Mesenchymal stem cell (in vitro differentiated cells and primary cell): ENCODE results near the gene DHRS4. TPM values are rescaled to one million over a fixed set of nuclear protein-coding genes. Genes with fewer than 3 reads are reported as not detected.

Experiments
- DNase-seq: peaks from one replicate; pipeline ENCODE4 v3.0.0-alpha.2; 2013
- H2AFZ ChIP-seq: one replicate; pipeline ENCODE4 v1.6.1; 2013; ENCODE audit warnings: low read depth, mild to moderate bottlenecking, control low read depth, inconsistent platforms, low read length, moderate library complexity
- H2AK5ac ChIP-seq: 2 replicates; pipeline ENCODE4 v1.6.1; 2013; ENCODE audit warnings: low read length, moderate library complexity, mild to moderate bottlenecking, inconsistent platforms; ENCODE audit not compliant: severe bottlenecking
- H2BK120ac ChIP-seq: one replicate; pipeline ENCODE4 v1.6.1; 2013; ENCODE audit warnings: low read depth, mild to moderate bottlenecking, inconsistent platforms, low read length, moderate library complexity
- H2BK12ac ChIP-seq, 2 experiments: one replicate each; pipeline ENCODE4 v1.6.1; 2013; ENCODE audit warnings: inconsistent platforms in 2 of 2, low read length in 2 of 2, mild to moderate bottlenecking in 2 of 2, moderate library complexity in 2 of 2, control low read depth in 1 of 2
- H2BK15ac ChIP-seq: one replicate; pipeline ENCODE4 v1.6.1; 2013; ENCODE audit warnings: mild to moderate bottlenecking, low read depth, inconsistent platforms; ENCODE audit not compliant: poor library complexity, severe bottlenecking
- H2BK5ac ChIP-seq: 2 replicates; pipeline ENCODE4 v1.6.1; 2013; ENCODE audit warnings: low read depth, mild to moderate bottlenecking, low read length, control low read depth, inconsistent platforms; ENCODE audit not compliant: poor library complexity, severe bottlenecking
- H3K14ac ChIP-seq, 2 experiments: one replicate each; pipeline ENCODE4 v1.6.1; 2013; ENCODE audit warnings: inconsistent platforms in 2 of 2, low read length in 2 of 2, control low read depth in 1 of 2, mild to moderate bottlenecking in 1 of 2, moderate library complexity in 1 of 2
- H3K18ac ChIP-seq, 2 experiments: one replicate each; pipeline ENCODE4 v1.6.1; 2013; ENCODE audit warnings: inconsistent platforms in 2 of 2, low read length in 2 of 2, control low read depth in 1 of 2, low read depth in 1 of 2, mild to moderate bottlenecking in 1 of 2
- H3K23ac ChIP-seq, 2 experiments: one replicate each; pipeline ENCODE4 v1.6.1; 2013; ENCODE audit warnings: inconsistent platforms in 2 of 2, low read length in 2 of 2, mild to moderate bottlenecking in 2 of 2, moderate library complexity in 2 of 2, control low read depth in 1 of 2
- H3K27ac ChIP-seq: 2 replicates; pipeline ENCODE4 v1.5.1; 2013; ENCODE audit warnings: mild to moderate bottlenecking, moderate library complexity, low read length, control low read depth, inconsistent platforms; ENCODE audit not compliant: poor library complexity, severe bottlenecking
- H3K27me3 ChIP-seq, 2 experiments: 2 replicates each; pipeline versions ENCODE4 v1.6.1 to v1.7.0; 2013; ENCODE audit warnings: low read length in 2 of 2, mild to moderate bottlenecking in 2 of 2, moderate library complexity in 2 of 2, control low read depth in 1 of 2, inconsistent platforms in 1 of 2; ENCODE audit not compliant: control insufficient read depth in 1 of 2, insufficient read depth in 1 of 2
- H3K36me3 ChIP-seq, 2 experiments: 2 replicates each; pipeline versions ENCODE4 v1.6.1 to v1.7.0; 2013; ENCODE audit warnings: low read length in 2 of 2, control low read depth in 1 of 2, inconsistent platforms in 1 of 2, low read depth in 1 of 2, mild to moderate bottlenecking in 1 of 2; ENCODE audit not compliant: insufficient read depth in 2 of 2, control insufficient read depth in 1 of 2
- H3K4ac ChIP-seq, 2 experiments: one replicate each; pipeline ENCODE4 v1.6.1; 2013; ENCODE audit warnings: inconsistent platforms in 2 of 2, low read length in 2 of 2, mild to moderate bottlenecking in 2 of 2, moderate library complexity in 2 of 2, control low read depth in 1 of 2, low read depth in 1 of 2
- H3K4me1 ChIP-seq: 2 replicates; pipeline ENCODE4 v1.6.1; 2013; ENCODE audit warnings: low read depth, low read length, control low read depth; ENCODE audit not compliant: control insufficient read depth, insufficient read depth
- H3K4me2 ChIP-seq: 2 replicates; pipeline ENCODE4 v1.6.1; 2013; ENCODE audit warnings: low read length, mild to moderate bottlenecking, inconsistent platforms; ENCODE audit not compliant: poor library complexity, severe bottlenecking
- H3K4me3 ChIP-seq, 2 experiments: 2 replicates each; pipeline versions ENCODE4 v1.5.1 to v1.7.0; 2013; ENCODE audit warnings: low read length in 2 of 2, mild to moderate bottlenecking in 2 of 2, control low read depth in 1 of 2, low read depth in 1 of 2; ENCODE audit not compliant: insufficient read depth in 1 of 2
- H3K79me1 ChIP-seq: replicated peaks from 2 replicates; pipeline ENCODE4 v1.6.1; 2013; ENCODE audit warnings: mild to moderate bottlenecking, control low read depth, low read length, inconsistent platforms; ENCODE audit not compliant: poor library complexity, severe bottlenecking
- H3K9ac ChIP-seq: 2 replicates; pipeline ENCODE4 v1.7.0; 2013; ENCODE audit warnings: mild to moderate bottlenecking, low read length, moderate library complexity
- H3K9me3 ChIP-seq: 2 replicates; pipeline ENCODE4 v1.7.0; 2013; ENCODE audit warnings: mild to moderate bottlenecking, low read length; ENCODE audit not compliant: control insufficient read depth
- H4K8ac ChIP-seq: one replicate; pipeline ENCODE4 v1.6.1; 2013; ENCODE audit warnings: inconsistent platforms, mild to moderate bottlenecking, low read length, moderate library complexity
- H4K91ac ChIP-seq: one replicate; pipeline ENCODE4 v1.6.1; 2013; ENCODE audit warnings: mild to moderate bottlenecking, low read length, inconsistent platforms
- WGBS: methylation state at CpG from one replicate; pipeline ENCODE4 v1.1.7; 2013; ENCODE audit warnings: mixed read lengths; 5-methylcytosine and 5-hydroxymethylcytosine counted together
- polyA plus RNA-seq, 2 experiments: library from polyadenylated mRNA; stranded (reverse); fragments of 200-250 nt; gene quantifications; one replicate each; pipeline ENCODE4 v1.2.3, GENCODE V29; 2013

Gene DHRS4
- polyA plus RNA-seq (2013, experiment 1 of 2), result 27.2 TPM
- 24.9 TPM for polyA plus RNA-seq (2013, experiment 2 of 2)

DNA sequence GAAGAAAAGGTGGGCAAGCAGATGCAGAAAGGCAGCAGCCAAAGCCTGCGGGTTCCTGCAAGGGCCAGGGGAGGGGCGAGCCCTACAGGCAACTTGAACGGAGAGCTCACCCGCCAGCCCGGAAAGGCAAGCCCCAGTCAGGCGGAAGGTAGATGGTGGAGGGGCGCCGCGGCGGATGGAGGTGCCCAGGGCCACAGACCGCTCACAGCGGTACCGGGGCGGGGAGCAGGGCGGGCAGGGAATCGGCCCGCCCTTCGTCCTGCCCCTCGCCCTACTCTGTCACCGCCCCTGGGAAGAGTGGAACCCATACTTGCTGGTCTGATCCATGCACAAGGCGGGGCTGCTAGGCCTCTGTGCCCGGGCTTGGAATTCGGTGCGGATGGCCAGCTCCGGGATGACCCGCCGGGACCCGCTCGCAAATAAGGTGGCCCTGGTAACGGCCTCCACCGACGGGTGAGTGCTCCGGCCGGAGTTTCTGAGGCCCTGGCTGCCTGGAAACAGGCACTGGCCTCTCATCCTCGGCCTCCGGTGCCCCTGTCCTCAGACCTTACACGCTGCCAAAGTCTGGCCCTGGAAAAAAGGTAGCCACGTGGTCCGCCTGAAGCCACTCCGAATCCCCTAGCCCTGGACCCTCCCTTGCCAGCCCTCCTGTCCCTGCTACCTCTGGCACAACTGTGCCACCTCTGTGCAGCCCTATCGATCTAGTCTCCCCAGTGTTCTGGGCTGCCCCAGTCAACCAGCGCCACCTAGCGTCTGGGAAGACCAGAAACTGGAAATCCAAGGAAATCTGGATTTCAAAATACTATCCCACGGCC, at the start of gene DHRS4:
DHRS4 (plus strand) TSS at position 307 of the 815 bp plus-strand sequence; CDS start at position 326, 19 bp downstream.
- 0% methylated on average over 43 of the region's 44 CpGs for WGBS
- Histone ChIP-seq H3K27me3 (no peaks in the 10 kb centered on the region), H2AK5ac (no peak within 1 kb of the TSS), H2BK15ac (peak within 1 kb of the TSS; percentile 6), H3K27ac (peak within 1 kb of the TSS; percentile 21), H3K4me3 (peak within 1 kb of the TSS; percentile 62 to 99), H3K9ac (peak within 1 kb of the TSS; percentile 97), H3K9me3 (no peaks in the 10 kb centered on the region), H4K8ac (peak within 1 kb of the TSS; percentile 95), H2AFZ (no peak within 1 kb of the TSS), H3K4ac (peak within 1 kb of the TSS; percentile 3 to 15), H3K14ac (peak within 1 kb of the TSS in 1 of 2 experiments; percentile 22), H3K79me1 (peaks cover 22% of the 10 kb centered on the region), H3K18ac (peak within 1 kb of the TSS; percentile 60 to 77), H3K4me1 (peaks cover 5% of the 10 kb centered on the region), H3K36me3 (peaks cover 2 to 20% of the 10 kb centered on the region in 2 experiments), H2BK12ac (no peak within 1 kb of the TSS), H3K23ac (no peak within 1 kb of the TSS), H2BK120ac (no peak within 1 kb of the TSS), H2BK5ac (no peak within 1 kb of the TSS), H4K91ac (peak within 1 kb of the TSS; percentile 85), H3K4me2 (peak within 1 kb of the TSS; percentile 73)
- peak; percentile 87 for DNase-seq

DNA sequence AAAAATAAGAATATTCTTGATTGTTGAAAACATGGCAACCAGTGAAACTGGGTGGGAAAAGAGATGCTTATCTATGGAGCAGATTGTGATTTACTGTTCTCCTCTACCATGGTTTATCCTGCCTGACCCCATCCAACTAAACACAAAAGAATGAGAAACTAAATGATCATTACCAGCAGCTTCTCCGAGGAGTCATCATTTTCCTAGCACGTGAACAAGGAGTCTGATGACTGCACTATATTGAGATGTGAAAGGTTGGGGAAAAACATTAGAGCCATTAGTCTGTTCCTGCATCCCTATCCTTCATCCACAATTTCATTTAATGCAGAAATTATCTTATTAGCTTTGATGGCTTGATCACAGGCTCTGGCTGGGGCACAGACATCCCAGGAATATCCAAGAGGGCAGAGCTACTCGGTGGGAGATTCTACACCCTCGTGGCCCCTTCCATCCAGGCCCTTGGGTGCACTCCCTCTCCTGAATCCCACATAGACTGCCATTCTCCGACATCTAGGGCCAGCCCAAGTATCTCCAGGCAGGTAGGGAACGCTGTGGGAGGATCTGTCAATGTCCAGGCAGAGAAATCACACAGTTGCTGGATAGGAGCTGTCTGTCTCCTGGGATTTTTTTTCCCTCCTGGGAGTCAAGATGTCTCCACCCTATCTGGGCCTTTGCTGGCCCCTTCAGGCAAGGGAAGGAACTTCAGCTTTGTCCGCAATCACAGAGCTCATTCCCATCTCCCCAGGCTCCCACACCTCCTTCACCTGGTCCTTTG, 43.3 kb upstream of the DHRS4 start:
- H2AFZ ChIP-seq, result no peak overlapping the region
- no peak overlapping the region for H3K4me2 ChIP-seq
- no peaks in the 10 kb centered on the region for H3K4me1 ChIP-seq
- H4K8ac ChIP-seq, result no peak overlapping the region
- H3K9ac ChIP-seq, result peak overlapping the region; percentile 46
- no peak overlapping the region for H3K27ac ChIP-seq
- H2BK5ac ChIP-seq, result no peak overlapping the region
- no peak overlapping the region for H4K91ac ChIP-seq
- H2BK120ac ChIP-seq, result no peak overlapping the region
- H3K36me3 ChIP-seq, result no peaks in the 10 kb centered on the region
- H3K14ac ChIP-seq, result no peak overlapping the region
- WGBS, result 32% methylated on average over 4 of the region's 7 CpGs
- H3K79me1 ChIP-seq, result no peaks in the 10 kb centered on the region
- no peak overlapping the region for H2BK12ac ChIP-seq
- peak; percentile 57 for DNase-seq
- H3K4ac ChIP-seq, result no peak overlapping the region
- H3K18ac ChIP-seq, result no peak overlapping the region
- H2AK5ac ChIP-seq, result no peak overlapping the region
- no peak overlapping the region for H2BK15ac ChIP-seq
- no peaks in the 10 kb centered on the region for H3K9me3 ChIP-seq
- H3K4me3 ChIP-seq, result no peak overlapping the region
- peaks cover 5 to 12% of the 10 kb centered on the region in 2 experiments for H3K27me3 ChIP-seq
- H3K23ac ChIP-seq, result no peak overlapping the region

DNA sequence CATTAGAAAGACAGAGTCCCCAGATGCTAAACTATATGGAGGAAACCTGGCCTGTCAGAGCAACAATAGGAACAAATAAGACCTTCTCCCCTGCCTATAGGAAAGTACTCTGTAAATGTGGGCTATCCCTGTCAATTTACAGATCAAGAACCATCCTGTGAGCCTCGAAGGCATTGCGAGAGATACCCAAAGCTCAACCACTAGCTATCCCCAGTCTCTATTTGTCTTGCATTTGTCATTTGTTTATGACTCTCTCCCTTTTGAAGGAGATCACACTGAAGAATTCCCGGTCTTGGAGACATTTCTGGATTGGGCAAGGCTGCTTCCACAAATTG, 42.7 kb upstream of the DHRS4 start:
- H3K4ac ChIP-seq, result no peak overlapping the region
- H3K4me2 ChIP-seq, result no peak overlapping the region
- no peak overlapping the region for H3K23ac ChIP-seq
- H3K9me3 ChIP-seq, result no peaks in the 10 kb centered on the region
- no peak overlapping the region for H2BK5ac ChIP-seq
- no peaks in the 10 kb centered on the region for H3K36me3 ChIP-seq
- H2BK120ac ChIP-seq, result no peak overlapping the region
- H4K91ac ChIP-seq, result no peak overlapping the region
- no peak overlapping the region for H3K18ac ChIP-seq
- no peak overlapping the region for H2BK15ac ChIP-seq
- WGBS, result 76% methylated on average over 3 of the region's 3 CpGs
- H3K14ac ChIP-seq, result no peak overlapping the region
- H4K8ac ChIP-seq, result no peak overlapping the region
- H3K4me3 ChIP-seq, result no peak overlapping the region
- no peak for DNase-seq
- H3K79me1 ChIP-seq, result no peaks in the 10 kb centered on the region
- no peak overlapping the region for H2BK12ac ChIP-seq
- H3K4me1 ChIP-seq, result no peaks in the 10 kb centered on the region
- H3K27ac ChIP-seq, result no peak overlapping the region
- peaks cover 5 to 12% of the 10 kb centered on the region in 2 experiments for H3K27me3 ChIP-seq
- H2AFZ ChIP-seq, result no peak overlapping the region
- no peak overlapping the region for H2AK5ac ChIP-seq
- no peak overlapping the region for H3K9ac ChIP-seq

DNA sequence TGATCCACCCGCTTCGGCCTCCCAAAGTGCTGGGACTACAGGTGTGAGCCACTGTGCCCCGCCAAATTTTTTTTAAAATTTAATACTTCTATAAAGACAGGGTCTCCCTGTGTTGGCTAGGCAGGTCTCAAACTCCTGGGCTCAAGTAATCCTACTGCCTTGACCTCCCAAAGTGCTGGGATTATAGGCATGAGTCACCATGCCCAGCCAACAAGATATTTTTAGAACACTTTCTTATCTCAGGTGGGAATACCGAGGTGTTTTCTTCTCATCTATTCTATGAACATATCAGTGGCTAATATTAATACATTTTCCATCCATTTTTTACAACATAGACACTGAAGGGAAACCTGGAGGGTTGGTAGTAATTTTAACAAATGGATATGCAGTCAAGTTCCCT, 38.0 kb upstream of the DHRS4 start:
- no peak for DNase-seq
- no peaks in the 10 kb centered on the region for H3K27me3 ChIP-seq
- no peak overlapping the region for H3K4ac ChIP-seq
- H2BK120ac ChIP-seq, result no peak overlapping the region
- H3K4me2 ChIP-seq, result no peak overlapping the region
- no peak overlapping the region for H2AK5ac ChIP-seq
- peaks cover 9% of the 10 kb centered on the region for H3K9me3 ChIP-seq
- no peak overlapping the region for H2BK5ac ChIP-seq
- H3K27ac ChIP-seq, result no peak overlapping the region
- H3K14ac ChIP-seq, result no peak overlapping the region
- H3K23ac ChIP-seq, result no peak overlapping the region
- peak overlapping the region; percentile 69 for H3K9ac ChIP-seq
- no peak overlapping the region for H2BK12ac ChIP-seq
- H2AFZ ChIP-seq, result no peak overlapping the region
- H3K79me1 ChIP-seq, result no peaks in the 10 kb centered on the region
- 67% methylated on average over 3 of the region's 4 CpGs for WGBS
- no peak overlapping the region for H3K18ac ChIP-seq
- peak overlapping the region in 1 of 2 experiments; percentile 47 for H3K4me3 ChIP-seq
- H4K8ac ChIP-seq, result no peak overlapping the region
- no peak overlapping the region for H4K91ac ChIP-seq
- no peak overlapping the region for H2BK15ac ChIP-seq
- H3K36me3 ChIP-seq, result no peaks in the 10 kb centered on the region
- H3K4me1 ChIP-seq, result no peaks in the 10 kb centered on the region
